Measurements from ENCODE around the gene ADAMTS7.

DNA sequence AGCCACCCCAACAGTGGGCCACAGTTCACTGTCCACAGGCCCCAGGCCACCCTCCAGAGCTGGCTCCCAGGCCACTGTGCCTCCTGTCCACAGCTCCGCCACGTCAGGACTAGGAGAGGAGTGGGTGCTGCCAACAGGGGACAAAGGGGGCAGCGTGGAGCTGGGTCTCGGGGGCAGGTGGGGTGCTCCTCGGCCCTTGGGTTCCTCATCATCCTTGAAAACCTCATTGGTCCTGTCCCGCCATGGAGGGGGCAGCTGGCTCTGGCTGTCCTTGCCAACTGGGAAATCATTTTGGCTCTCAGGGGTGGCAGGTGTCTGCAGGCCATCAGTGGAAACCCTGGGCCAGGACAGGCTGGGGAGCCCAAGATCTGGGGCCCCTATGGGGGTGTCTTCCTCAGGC, 45.2 kb downstream of the ADAMTS7 start:
- TF ChIP-seq, protein P1, sequence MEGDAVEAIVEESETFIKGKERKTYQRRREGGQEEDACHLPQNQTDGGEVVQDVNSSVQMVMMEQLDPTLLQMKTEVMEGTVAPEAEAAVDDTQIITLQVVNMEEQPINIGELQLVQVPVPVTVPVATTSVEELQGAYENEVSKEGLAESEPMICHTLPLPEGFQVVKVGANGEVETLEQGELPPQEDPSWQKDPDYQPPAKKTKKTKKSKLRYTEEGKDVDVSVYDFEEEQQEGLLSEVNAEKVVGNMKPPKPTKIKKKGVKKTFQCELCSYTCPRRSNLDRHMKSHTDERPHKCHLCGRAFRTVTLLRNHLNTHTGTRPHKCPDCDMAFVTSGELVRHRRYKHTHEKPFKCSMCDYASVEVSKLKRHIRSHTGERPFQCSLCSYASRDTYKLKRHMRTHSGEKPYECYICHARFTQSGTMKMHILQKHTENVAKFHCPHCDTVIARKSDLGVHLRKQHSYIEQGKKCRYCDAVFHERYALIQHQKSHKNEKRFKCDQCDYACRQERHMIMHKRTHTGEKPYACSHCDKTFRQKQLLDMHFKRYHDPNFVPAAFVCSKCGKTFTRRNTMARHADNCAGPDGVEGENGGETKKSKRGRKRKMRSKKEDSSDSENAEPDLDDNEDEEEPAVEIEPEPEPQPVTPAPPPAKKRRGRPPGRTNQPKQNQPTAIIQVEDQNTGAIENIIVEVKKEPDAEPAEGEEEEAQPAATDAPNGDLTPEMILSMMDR (IDR thresholded peaks at IDR 0.05) = no peak
- no peak for TF ChIP-seq POLR2A (IDR thresholded peaks at IDR 0.05)

All from uterus (tissue), 2 donors.